ENCODE measurements around the gene FCHO2.
"Not testable (repeated sequence)": the region's sequence is repeated elsewhere in the genome, so short reads cannot be mapped to it uniquely, and the experiment has no call there.

Gene FCHO2

DNA sequence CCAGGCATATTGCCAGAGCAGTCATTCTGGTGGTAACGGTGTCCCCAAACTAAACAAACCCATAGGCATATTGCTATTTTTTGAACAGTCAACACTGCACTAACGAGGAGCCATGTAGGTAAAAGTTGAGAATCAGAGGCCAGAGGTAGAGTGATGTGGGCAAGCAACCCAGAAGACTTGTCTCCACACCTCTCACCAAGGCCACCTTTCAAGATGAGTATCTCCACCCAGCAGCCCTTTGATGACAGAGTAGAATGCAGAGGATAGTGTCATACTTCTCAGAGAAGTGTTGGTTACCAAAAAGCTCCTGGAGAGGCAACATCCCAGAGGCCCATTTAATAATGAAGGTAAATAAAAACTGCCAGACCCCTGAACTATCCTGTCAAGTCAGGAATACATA, 63.9 kb downstream of the FCHO2 start:
- Histone ChIP-seq H3K9me2 (replicated peaks; ENCODE audit: low read depth, low read length) (no peaks in the 10 kb centered on the region), H3K4me3 (ENCODE audit: low read length, poor library complexity, severe bottlenecking) (no peak overlapping the region)

DNA sequence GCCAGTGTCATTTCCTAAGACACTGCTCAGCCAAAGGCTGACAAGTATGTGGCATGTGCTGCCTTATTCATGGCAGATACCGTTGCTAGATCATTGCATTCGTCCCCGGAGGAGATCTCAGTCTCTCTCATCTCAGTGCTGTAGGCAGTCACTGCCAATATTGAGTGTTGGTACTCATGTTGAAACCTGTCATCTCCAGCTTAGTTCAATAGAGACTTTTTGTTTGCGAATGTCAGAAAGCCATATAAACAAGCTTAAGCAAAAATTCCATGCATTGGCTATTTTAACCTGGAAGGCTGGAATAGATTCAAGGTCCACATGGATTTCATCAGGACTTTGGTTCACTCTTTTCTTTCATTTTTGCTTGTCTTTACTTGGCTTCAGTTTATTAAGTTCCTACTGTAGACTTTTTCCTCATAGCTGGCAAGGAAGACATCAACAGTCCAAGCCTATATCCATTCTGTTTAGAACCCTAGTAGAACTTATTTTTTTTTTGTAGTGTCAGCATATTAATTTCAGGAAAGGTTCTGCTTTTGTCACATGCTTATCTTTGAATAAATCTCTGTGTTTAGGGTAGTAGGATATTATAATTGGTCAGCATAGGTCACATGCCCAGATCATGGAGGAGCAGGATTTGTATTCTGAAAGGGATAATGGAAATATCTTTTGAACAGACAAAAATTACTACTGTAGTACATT, 66.8 kb downstream of the FCHO2 start:
- H4K20me1 ChIP-seq (ENCODE audit: insufficient read depth, low read length, poor library complexity, severe bottlenecking), result no peaks in the 10 kb centered on the region
- no peaks in the 10 kb centered on the region for H3K4me1 ChIP-seq (ENCODE audit: insufficient read depth, low read length, poor library complexity, severe bottlenecking)
- H3F3A ChIP-seq (ENCODE audit: low read depth), result no peaks in the 10 kb centered on the region
- no peaks in the 10 kb centered on the region for H3K9me2 ChIP-seq (replicated peaks; ENCODE audit: low read depth, low read length)
- no peak overlapping the region for H3K4me3 ChIP-seq (ENCODE audit: low read length, poor library complexity, severe bottlenecking)
- no peaks in the 10 kb centered on the region for H3K36me3 ChIP-seq (ENCODE audit: insufficient read depth, low read length)
- H3K27me3 ChIP-seq (ENCODE audit: insufficient read depth, low read length, poor library complexity, severe bottlenecking), result no peaks in the 10 kb centered on the region
- no peak overlapping the region for H3K9ac ChIP-seq (ENCODE audit: low read depth, low read length, poor library complexity, severe bottlenecking)
- TF ChIP-seq EZH2phosphoT487 (IDR thresholded peaks at IDR 0.05; ENCODE audit: borderline replicate concordance), result no peak
- TF ChIP-seq, protein P1, sequence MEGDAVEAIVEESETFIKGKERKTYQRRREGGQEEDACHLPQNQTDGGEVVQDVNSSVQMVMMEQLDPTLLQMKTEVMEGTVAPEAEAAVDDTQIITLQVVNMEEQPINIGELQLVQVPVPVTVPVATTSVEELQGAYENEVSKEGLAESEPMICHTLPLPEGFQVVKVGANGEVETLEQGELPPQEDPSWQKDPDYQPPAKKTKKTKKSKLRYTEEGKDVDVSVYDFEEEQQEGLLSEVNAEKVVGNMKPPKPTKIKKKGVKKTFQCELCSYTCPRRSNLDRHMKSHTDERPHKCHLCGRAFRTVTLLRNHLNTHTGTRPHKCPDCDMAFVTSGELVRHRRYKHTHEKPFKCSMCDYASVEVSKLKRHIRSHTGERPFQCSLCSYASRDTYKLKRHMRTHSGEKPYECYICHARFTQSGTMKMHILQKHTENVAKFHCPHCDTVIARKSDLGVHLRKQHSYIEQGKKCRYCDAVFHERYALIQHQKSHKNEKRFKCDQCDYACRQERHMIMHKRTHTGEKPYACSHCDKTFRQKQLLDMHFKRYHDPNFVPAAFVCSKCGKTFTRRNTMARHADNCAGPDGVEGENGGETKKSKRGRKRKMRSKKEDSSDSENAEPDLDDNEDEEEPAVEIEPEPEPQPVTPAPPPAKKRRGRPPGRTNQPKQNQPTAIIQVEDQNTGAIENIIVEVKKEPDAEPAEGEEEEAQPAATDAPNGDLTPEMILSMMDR (conservative IDR thresholded peaks at IDR 0.05; ENCODE audit: low read length), result no peak
- no peaks in the 10 kb centered on the region for H3K9me3 ChIP-seq (ENCODE audit: insufficient read depth, low read depth, low read length)
- no peak overlapping the region for H2AFZ ChIP-seq (ENCODE audit: low read length)
- no peaks in the 10 kb centered on the region for H3K79me2 ChIP-seq (ENCODE audit: insufficient read depth, low read length)
- no peak overlapping the region for H3K4me2 ChIP-seq (ENCODE audit: low read depth, low read length, poor library complexity, severe bottlenecking)

More for the DNA sequence above, 63.9 kb downstream of the FCHO2 start:
- H2AFZ ChIP-seq (ENCODE audit: low read length), result no peak overlapping the region
- H3K9me3 ChIP-seq (ENCODE audit: insufficient read depth, low read depth, low read length), result no peaks in the 10 kb centered on the region
- no peaks in the 10 kb centered on the region for H3K4me1 ChIP-seq (ENCODE audit: insufficient read depth, low read length, poor library complexity, severe bottlenecking)
- H4K20me1 ChIP-seq (ENCODE audit: insufficient read depth, low read length, poor library complexity, severe bottlenecking), result no peaks in the 10 kb centered on the region
- no peaks in the 10 kb centered on the region for H3F3A ChIP-seq (ENCODE audit: low read depth)
- no peaks in the 10 kb centered on the region for H3K27me3 ChIP-seq (ENCODE audit: insufficient read depth, low read length, poor library complexity, severe bottlenecking)
- H3K4me2 ChIP-seq (ENCODE audit: low read depth, low read length, poor library complexity, severe bottlenecking), result no peak overlapping the region
- TF ChIP-seq, protein P1 (conservative IDR thresholded peaks at IDR 0.05; ENCODE audit: low read length), result no peak
- TF ChIP-seq EZH2phosphoT487 (IDR thresholded peaks at IDR 0.05; ENCODE audit: borderline replicate concordance), result no peak
- H3K36me3 ChIP-seq (ENCODE audit: insufficient read depth, low read length), result no peaks in the 10 kb centered on the region
- no peak overlapping the region for H3K9ac ChIP-seq (ENCODE audit: low read depth, low read length, poor library complexity, severe bottlenecking)
- no peaks in the 10 kb centered on the region for H3K79me2 ChIP-seq (ENCODE audit: insufficient read depth, low read length)

DNA sequence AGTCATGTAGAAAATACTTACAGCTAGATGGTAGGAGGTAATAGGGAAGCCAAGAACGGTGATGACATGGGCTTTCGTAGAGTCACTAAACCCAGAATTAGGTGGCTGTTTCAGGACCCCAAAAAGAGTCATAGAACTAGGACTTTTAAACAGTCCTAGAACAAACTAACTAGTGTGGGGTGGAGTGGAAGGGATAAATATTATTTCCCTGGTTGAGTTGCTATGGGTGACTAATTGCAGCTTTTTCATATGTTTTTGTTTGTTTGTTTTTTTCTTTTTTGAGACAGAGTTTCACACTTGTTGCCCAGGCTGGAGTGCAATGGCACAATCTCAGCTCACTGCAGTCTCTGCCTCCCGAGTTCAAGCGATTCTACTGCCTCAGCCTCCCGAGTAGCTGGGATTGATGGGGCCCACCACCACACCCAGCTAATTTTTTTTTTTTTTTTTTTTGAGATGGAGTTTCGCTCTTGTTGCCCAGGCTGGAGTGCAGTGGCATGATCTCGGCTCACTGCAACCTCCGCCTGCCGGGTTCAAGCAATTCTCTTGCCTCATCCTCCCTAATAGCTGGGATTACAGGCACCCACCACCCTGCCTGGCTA, 69.2 kb downstream of the FCHO2 start:
- not testable (repeated sequence) for H3K4me2 ChIP-seq (ENCODE audit: low read depth, low read length, poor library complexity, severe bottlenecking); H3K36me3 ChIP-seq (ENCODE audit: insufficient read depth, low read length); H3K4me1 ChIP-seq (ENCODE audit: insufficient read depth, low read length, poor library complexity, severe bottlenecking); H3K4me3 ChIP-seq (ENCODE audit: low read length, poor library complexity, severe bottlenecking); H3K27me3 ChIP-seq (ENCODE audit: insufficient read depth, low read length, poor library complexity, severe bottlenecking); H2AFZ ChIP-seq (ENCODE audit: low read length); H3K9ac ChIP-seq (ENCODE audit: low read depth, low read length, poor library complexity, severe bottlenecking); H3K79me2 ChIP-seq (ENCODE audit: insufficient read depth, low read length); H4K20me1 ChIP-seq (ENCODE audit: insufficient read depth, low read length, poor library complexity, severe bottlenecking); H3K9me2 ChIP-seq (replicated peaks; ENCODE audit: low read depth, low read length); H3F3A ChIP-seq (ENCODE audit: low read depth); H3K9me3 ChIP-seq (ENCODE audit: insufficient read depth, low read depth, low read length)

DNA sequence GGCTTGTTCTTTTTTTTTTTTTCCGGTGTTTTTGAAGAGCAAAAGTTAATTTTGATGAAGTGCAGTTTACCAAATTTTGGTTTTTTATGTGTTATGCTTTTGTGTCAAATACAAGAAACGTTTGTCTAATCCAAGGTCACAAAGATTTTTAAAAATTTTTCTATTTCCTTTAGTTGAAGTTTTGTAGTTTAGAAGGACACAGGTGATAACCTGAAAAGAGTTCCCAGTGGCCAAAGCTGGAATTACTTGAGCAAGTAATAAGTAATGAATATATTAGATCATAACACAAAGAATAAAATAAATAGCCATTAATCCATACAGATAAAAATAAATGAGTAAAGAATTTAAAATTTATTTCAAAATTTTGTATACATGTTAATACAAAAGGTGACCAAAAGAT, 71.5 kb downstream of the FCHO2 start:
- no peak overlapping the region for H2AFZ ChIP-seq (ENCODE audit: low read length)
- no peaks in the 10 kb centered on the region for H3K79me2 ChIP-seq (ENCODE audit: insufficient read depth, low read length)
- no peaks in the 10 kb centered on the region for H3K9me2 ChIP-seq (replicated peaks; ENCODE audit: low read depth, low read length)
- no peaks in the 10 kb centered on the region for H3K4me1 ChIP-seq (ENCODE audit: insufficient read depth, low read length, poor library complexity, severe bottlenecking)
- H3K4me2 ChIP-seq (ENCODE audit: low read depth, low read length, poor library complexity, severe bottlenecking), result no peak overlapping the region
- H3K36me3 ChIP-seq (ENCODE audit: insufficient read depth, low read length), result no peaks in the 10 kb centered on the region
- H3K4me3 ChIP-seq (ENCODE audit: low read length, poor library complexity, severe bottlenecking), result no peak overlapping the region
- H3K9ac ChIP-seq (ENCODE audit: low read depth, low read length, poor library complexity, severe bottlenecking), result no peak overlapping the region
- no peaks in the 10 kb centered on the region for H3K27me3 ChIP-seq (ENCODE audit: insufficient read depth, low read length, poor library complexity, severe bottlenecking)
- H4K20me1 ChIP-seq (ENCODE audit: insufficient read depth, low read length, poor library complexity, severe bottlenecking), result no peaks in the 10 kb centered on the region
- H3F3A ChIP-seq (ENCODE audit: low read depth), result no peaks in the 10 kb centered on the region
- TF ChIP-seq, protein P1 (conservative IDR thresholded peaks at IDR 0.05; ENCODE audit: low read length), result no peak
- no peak for TF ChIP-seq EZH2phosphoT487 (IDR thresholded peaks at IDR 0.05; ENCODE audit: borderline replicate concordance)
- H3K9me3 ChIP-seq (ENCODE audit: insufficient read depth, low read depth, low read length), result no peaks in the 10 kb centered on the region

All from Loucy (cell line).